Spleen (tissue), 7 donors: ENCODE results near the gene PPCDC.

Experiments used
- CTCF ChIP-seq, 11 experiments: fragments of 200-600 bp in 7 of 11; fragments of 450-650 bp in 4 of 11; sonication (generic) in 4 of 11; IDR thresholded peaks in 8 of 11; conservative IDR thresholded peaks in 3 of 11; 1 replicate in 7 of 11; 2 replicates in 4 of 11; pipeline versions ENCODE4 v1.4.0 to v1.8.0; 2016 to 2021; ENCODE audit warnings: antibody characterized with exemption in 11 of 11, inconsistent platforms in 4 of 11, mild to moderate bottlenecking in 1 of 11
- POLR2A ChIP-seq, 3 donors: fragments of 450-650 bp; IDR thresholded peaks; one replicate each; pipeline ENCODE4 v1.5.1; 2017; ENCODE audit warnings: antibody characterized with exemption in 3 of 3, mild to moderate bottlenecking in 1 of 3
- donor health status: DM: no; HTN: no; CAD: no; lungs with moderate emphysema.
- donor health status: DM: no; HTN: no; CAD: no.
- donor health status: DM: no; HTN: no; CAD: no.

- TF ChIP-seq POLR2A (IDR thresholded peaks at IDR 0.05) (no peak), CTCF (IDR thresholded peaks at IDR 0.05 in 8 of 11, conservative IDR thresholded peaks at IDR 0.05 in 3 of 11) (no peak)
Observed at GRCh38 chr15:75063338-75063737, 39.9 kb downstream of the PPCDC start.
